IMR-90 (cell line): Measurements from ENCODE around the gene C20orf144. TPM values are rescaled to one million over a fixed set of nuclear protein-coding genes. Genes with fewer than 3 reads are reported as not detected.

ENCODE experiments used
- ATAC-seq: fragments of 200-7000 bp; cut with Tn5 transposase; 2 replicates; pipeline ENCODE4 v1.9.1; 2020; ENCODE audit warnings: low read depth, mild to moderate bottlenecking, moderate library complexity
- BruUV-seq: library from RNA; stranded (reverse); fragments of 400-500 nt; replicated peaks from 2 replicates; lab custom pipeline; 2021; lab: Mats Ljungman, UMichigan
- CTCF ChIA-PET: fragments of 300-600 bp; formaldehyde crosslinking; extraction: SDS; loops from one replicate; lab custom pipeline; 2021; ENCODE audit warnings: antibody characterized with exemption; lab: Yijun Ruan, JAX
- POLR2A ChIA-PET: fragments of 300-600 bp; sonication (Branson Sonifier 250); formaldehyde crosslinking; loops from one replicate; lab custom pipeline; 2022; ENCODE audit warnings: antibody characterized with exemption; ENCODE audit not compliant: unreplicated experiment; lab: Charles Lee
- DNase-seq: peaks from one replicate; pipeline ENCODE4 v3.0.0; 2013
- H2AFZ ChIP-seq: replicated peaks from 2 replicates; pipeline ENCODE3; 2013; ENCODE audit warnings: low read length, mild to moderate bottlenecking; ENCODE audit not compliant: poor library complexity
- H2AK5ac ChIP-seq: 2 replicates; pipeline ENCODE4 v1.6.1; 2013; ENCODE audit warnings: low read depth, low read length, inconsistent platforms
- H2AK9ac ChIP-seq: replicated peaks from 2 replicates; pipeline ENCODE3; 2013; ENCODE audit warnings: mild to moderate bottlenecking, low read depth, low read length, moderate library complexity; ENCODE audit not compliant: poor library complexity
- H2BK120ac ChIP-seq: 2 replicates; pipeline ENCODE4 v1.6.1; 2013; ENCODE audit warnings: low read depth, low read length, inconsistent platforms
- H2BK15ac ChIP-seq: 3 replicates; pipeline ENCODE4 v1.6.1; 2013; ENCODE audit warnings: low read depth, low read length, inconsistent platforms
- H2BK20ac ChIP-seq: 2 replicates; pipeline ENCODE4 v1.6.1; 2013; ENCODE audit warnings: low read depth, mild to moderate bottlenecking, inconsistent platforms, low read length, moderate library complexity
- H2BK5ac ChIP-seq: 2 replicates; pipeline ENCODE4 v1.6.1; 2013; ENCODE audit warnings: mild to moderate bottlenecking, low read depth, low read length, inconsistent platforms; ENCODE audit not compliant: poor library complexity, severe bottlenecking
- H3K14ac ChIP-seq: replicated peaks from 2 replicates; pipeline ENCODE4 v1.6.1; 2013; ENCODE audit warnings: low read depth, low read length, inconsistent platforms
- H3K18ac ChIP-seq: 2 replicates; pipeline ENCODE4 v1.6.1; 2013; ENCODE audit warnings: low read depth, low read length, control low read depth
- H3K23ac ChIP-seq: 2 replicates; pipeline ENCODE4 v1.6.1; 2013; ENCODE audit warnings: low read depth, low read length, inconsistent platforms
- H3K27ac ChIP-seq: 2 replicates; pipeline ENCODE4 v1.5.1; 2013; ENCODE audit warnings: mild to moderate bottlenecking, control low read depth, low read length; ENCODE audit not compliant: insufficient read depth
- H3K27me3 ChIP-seq: 2 replicates; pipeline ENCODE4 v1.6.1; 2013; ENCODE audit warnings: low read length; ENCODE audit not compliant: control insufficient read depth, insufficient read depth
- H3K36me3 ChIP-seq: 2 replicates; pipeline ENCODE4 v1.6.1; 2013; ENCODE audit warnings: low read length, mixed read lengths; ENCODE audit not compliant: control insufficient read depth, insufficient read depth
- H3K4ac ChIP-seq: 2 replicates; pipeline ENCODE4 v1.6.1; 2013; ENCODE audit warnings: low read depth, low read length, inconsistent platforms
- H3K4me1 ChIP-seq: 2 replicates; pipeline ENCODE4 v1.6.1; 2013; ENCODE audit warnings: low read length, mixed read lengths; ENCODE audit not compliant: control insufficient read depth, insufficient read depth
- H3K4me2 ChIP-seq: 2 replicates; pipeline ENCODE4 v1.6.1; 2013; ENCODE audit warnings: low read depth, mild to moderate bottlenecking, control low read depth, low read length, moderate library complexity
- H3K4me3 ChIP-seq: 2 replicates; pipeline ENCODE4 v1.5.1; 2013; ENCODE audit warnings: low read depth, mild to moderate bottlenecking, control low read depth, low read length, moderate library complexity; ENCODE audit not compliant: insufficient read depth
- H3K56ac ChIP-seq: 2 replicates; pipeline ENCODE4 v1.6.1; 2013; ENCODE audit warnings: low read length, inconsistent platforms; ENCODE audit not compliant: insufficient read depth; ENCODE audit errors: extremely low read depth
- H3K79me1 ChIP-seq, 2 experiments: 2 replicates each; pipeline ENCODE4 v1.6.1; 2013; ENCODE audit warnings: low read length in 2 of 2, inconsistent platforms in 1 of 2, low read depth in 1 of 2
- H3K9ac ChIP-seq: 2 replicates; pipeline ENCODE4 v1.6.1; 2013; ENCODE audit warnings: low read depth, low read length, control low read depth
- H3K9me1 ChIP-seq: 2 replicates; pipeline ENCODE4 v1.6.1; 2013; ENCODE audit warnings: low read length, inconsistent platforms; ENCODE audit not compliant: insufficient read depth
- H3K9me3 ChIP-seq: 2 replicates; pipeline ENCODE4 v1.6.1; 2013; ENCODE audit warnings: low read length; ENCODE audit not compliant: control insufficient read depth, insufficient read depth
- H4K20me1 ChIP-seq: 2 replicates; pipeline ENCODE4 v1.6.1; 2013; ENCODE audit warnings: low read length, inconsistent platforms; ENCODE audit not compliant: insufficient read depth
- H4K5ac ChIP-seq: 2 replicates; pipeline ENCODE4 v1.6.1; 2013; ENCODE audit warnings: mild to moderate bottlenecking, low read depth, low read length, control low read depth
- H4K8ac ChIP-seq, 2 experiments: 2 replicates each; pipeline ENCODE4 v1.6.1; 2013; ENCODE audit warnings: low read depth in 2 of 2, low read length in 2 of 2, control low read depth in 1 of 2, inconsistent platforms in 1 of 2
- H4K91ac ChIP-seq: 2 replicates; pipeline ENCODE4 v1.6.1; 2013; ENCODE audit warnings: low read depth, low read length, inconsistent platforms; ENCODE audit not compliant: insufficient read depth
- BHLHE40 ChIP-seq: fragments of 150-350 bp; IDR thresholded peaks from 2 replicates; pipeline ENCODE4 v1.6.1; 2016; ENCODE audit warnings: mild to moderate bottlenecking, low read depth, low read length
- CEBPB ChIP-seq: IDR thresholded peaks from 2 replicates; pipeline ENCODE4 v1.6.1; 2012; ENCODE audit warnings: low read depth, low read length, improper control_type of control experiment
- FOS ChIP-seq: fragments of 150-350 bp; IDR thresholded peaks from 2 replicates; pipeline ENCODE4 v1.6.1; 2016; ENCODE audit warnings: low read depth, low read length
- MAFK ChIP-seq: IDR thresholded peaks from 2 replicates; pipeline ENCODE4 v1.6.1; 2012; ENCODE audit warnings: low read depth, low read length, improper control_type of control experiment
- MAZ ChIP-seq: IDR thresholded peaks from 2 replicates; pipeline ENCODE4 v1.6.1; 2012; ENCODE audit warnings: low read depth, mild to moderate bottlenecking, low read length, improper control_type of control experiment, moderate library complexity, borderline replicate concordance
- NFE2L2 ChIP-seq: fragments of 150-350 bp; IDR thresholded peaks from 2 replicates; pipeline ENCODE4 v1.6.1; 2016; ENCODE audit warnings: low read depth, mild to moderate bottlenecking, low read length
- POLR2A ChIP-seq: IDR thresholded peaks from 2 replicates; pipeline ENCODE4 v1.6.1; 2012; ENCODE audit warnings: mild to moderate bottlenecking, low read depth, low read length
- RCOR1 ChIP-seq: IDR thresholded peaks from 2 replicates; pipeline ENCODE4 v1.6.1; 2012; ENCODE audit warnings: mild to moderate bottlenecking, low read length, improper control_type of control experiment; ENCODE audit not compliant: insufficient replicate concordance
- WGBS, 2 experiments: methylation state at CpG; one replicate each; pipeline versions ENCODE4 v1.1.5 to v1.1.7; 2013; ENCODE audit warnings: missing lambda C conversion rate in 2 of 2; ENCODE audit not compliant: insufficient read length in 1 of 2; ENCODE audit errors: extremely low coverage in 2 of 2; 5-methylcytosine and 5-hydroxymethylcytosine counted together
- dilution Hi-C: fragments of 300-500 bp; cut with HindIII; formaldehyde crosslinking; loops from one replicate; pipeline ENCODE4 v1.14.3; 2018; ENCODE audit warnings: low sequenced_read_pairs; ENCODE audit not compliant: unreplicated experiment
- in situ Hi-C: fragments of 300-500 bp; cut with MboI; formaldehyde crosslinking; loops from 3 replicates; pipeline ENCODE4 v1.14.3; 2019; ENCODE audit warnings: low sequenced_read_pairs, inconsistent platforms, mixed read lengths
- intact Hi-C: fragments of 100-400 bp; cut with micrococcal nuclease; formaldehyde crosslinking; loops from 2 replicates; pipeline ENCODE4 v1.10.0; 2022
- polyA plus RNA-seq, 3 experiments: library from polyadenylated mRNA; depleted of rRNA; stranded (reverse); fragments of >200 nt; gene quantifications; 2 replicates each; pipeline ENCODE4 v1.2.3, GENCODE V29; 2012; ENCODE audit warnings: low replicate concordance in 1 of 3
- total RNA-seq: library from RNA; depleted of rRNA; stranded (reverse); fragments of >200 nt; gene quantifications from 2 replicates; pipeline ENCODE4 v1.2.3, GENCODE V29; 2012
- TF ChIP-seq, protein P1 (sequence below): fragments of 150-350 bp; IDR thresholded peaks from 2 replicates; pipeline ENCODE4 v1.6.1; 2016; ENCODE audit warnings: low read depth, mild to moderate bottlenecking, low read length, moderate library complexity, borderline replicate concordance
- TF ChIP-seq, protein P2 (sequence below): fragments of 150-350 bp; IDR thresholded peaks from 2 replicates; pipeline ENCODE4 v1.6.1; 2017; ENCODE audit warnings: mild to moderate bottlenecking, antibody characterized with exemption, low read length, low read depth

The C20orf144 gene
- total and polyA plus RNA-seq, 2 of the 4 experiments (the other 2 are of a cell fraction), result under 0.01 to 0.19 TPM

DNA sequence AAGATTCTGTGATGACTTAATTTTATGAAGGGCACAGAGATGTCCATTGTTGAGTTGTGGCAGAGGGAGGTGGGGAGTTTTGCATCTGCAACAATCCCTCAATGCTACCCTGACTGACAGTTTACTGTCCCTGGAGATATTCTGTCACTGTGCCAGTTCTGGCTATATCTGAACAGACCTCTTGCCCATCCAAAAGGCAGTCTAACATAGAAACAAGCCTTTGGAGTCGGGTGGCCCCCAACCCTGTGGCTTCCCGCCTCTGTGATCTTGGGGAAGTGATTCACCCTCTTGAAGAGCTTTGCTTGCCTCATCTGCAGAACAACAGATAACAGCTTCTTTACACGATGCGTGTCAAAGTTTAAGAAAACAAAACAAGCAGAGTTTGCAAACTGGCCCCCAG, 27.8 kb downstream of the C20orf144 start:
- Histone ChIP-seq H2AFZ (no peak overlapping the region), H2BK5ac (no peak overlapping the region), H4K5ac (no peak overlapping the region), H2BK120ac (no peak overlapping the region), H3K9me1 (0 out of 2 replicates have a peak, but pooled peaks cover 7% of the 10 kb centered on the region), H2AK9ac (no peak overlapping the region), H3K4me3 (no peak overlapping the region), H3K56ac (no peak overlapping the region), H3K79me1 (peaks cover 0 to 6% of the 10 kb centered on the region in 2 experiments; a peak in 2 of 4 replicates), H3K14ac (no peak overlapping the region), H3K36me3 (no peaks in the 10 kb centered on the region), H4K91ac (no peak overlapping the region), H3K9ac (no peak overlapping the region), H3K27me3 (no peaks in the 10 kb centered on the region), H3K9me3 (no peaks in the 10 kb centered on the region), H3K23ac (no peak overlapping the region), H2BK15ac (no peak overlapping the region), H3K4me1 (peaks cover 9% of the 10 kb centered on the region), H2BK20ac (no peak overlapping the region), H3K18ac (no peak overlapping the region), H3K27ac (no peak overlapping the region), H2AK5ac (no peak overlapping the region), H4K20me1 (no peaks in the 10 kb centered on the region), H3K4ac (no peak overlapping the region), H4K8ac (no peak overlapping the region), H3K4me2 (no peak overlapping the region; the same call in 1 of the 2 replicates)
- dilution Hi-C loops (no loop called here), intact Hi-C loops (no loop called here), in situ Hi-C loops (no loop called here)
- no peak for ATAC-seq
- WGBS, 2 experiments, result no CpG with 5 or more reads among the region's 4 CpGs
- BruUV-seq, result no TSS peak
- ChIA-PET CTCF (no interaction called here), POLR2A (no interaction called here)
- no peak for TF ChIP-seq BHLHE40
- TF ChIP-seq, protein P1, sequence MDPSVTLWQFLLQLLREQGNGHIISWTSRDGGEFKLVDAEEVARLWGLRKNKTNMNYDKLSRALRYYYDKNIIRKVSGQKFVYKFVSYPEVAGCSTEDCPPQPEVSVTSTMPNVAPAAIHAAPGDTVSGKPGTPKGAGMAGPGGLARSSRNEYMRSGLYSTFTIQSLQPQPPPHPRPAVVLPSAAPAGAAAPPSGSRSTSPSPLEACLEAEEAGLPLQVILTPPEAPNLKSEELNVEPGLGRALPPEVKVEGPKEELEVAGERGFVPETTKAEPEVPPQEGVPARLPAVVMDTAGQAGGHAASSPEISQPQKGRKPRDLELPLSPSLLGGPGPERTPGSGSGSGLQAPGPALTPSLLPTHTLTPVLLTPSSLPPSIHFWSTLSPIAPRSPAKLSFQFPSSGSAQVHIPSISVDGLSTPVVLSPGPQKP, result no peak
- no peak for TF ChIP-seq MAFK
- TF ChIP-seq, protein P2, sequence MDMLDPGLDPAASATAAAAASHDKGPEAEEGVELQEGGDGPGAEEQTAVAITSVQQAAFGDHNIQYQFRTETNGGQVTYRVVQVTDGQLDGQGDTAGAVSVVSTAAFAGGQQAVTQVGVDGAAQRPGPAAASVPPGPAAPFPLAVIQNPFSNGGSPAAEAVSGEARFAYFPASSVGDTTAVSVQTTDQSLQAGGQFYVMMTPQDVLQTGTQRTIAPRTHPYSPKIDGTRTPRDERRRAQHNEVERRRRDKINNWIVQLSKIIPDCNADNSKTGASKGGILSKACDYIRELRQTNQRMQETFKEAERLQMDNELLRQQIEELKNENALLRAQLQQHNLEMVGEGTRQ, result no peak
- no peak for TF ChIP-seq NFE2L2
- peak; percentile 72 for TF ChIP-seq CEBPB
- TF ChIP-seq RCOR1, result no peak
- TF ChIP-seq POLR2A, result no peak
- peak; percentile 77; the same call in 1 of the 2 replicates for TF ChIP-seq MAZ
- peak; percentile 54; the same call in 1 of the 2 replicates for TF ChIP-seq FOS
- DNase-seq, result peak; percentile 66
